Activated gamma-delta T cell (primary cell): ENCODE data around the gene CD52.

Experiments used
- DNase-seq: peaks from one replicate; lab custom pipeline; 2025; lab: John Stamatoyannopoulos, UW
- total RNA-seq, 2 donors: gene quantifications; one replicate each; lab custom pipeline; 2026; lab: John Stamatoyannopoulos, UW

The CD52 gene
- total RNA-seq = 433 to 442 reads per million in 2 donors

- DNase-seq = no peak
Observed at GRCh38 chr1:26317612-26318337, at the start of gene CD52. CD52 (plus strand) TSS chr1:26317958; CDS start chr1:26318018, 60 bp downstream.

GRCh38 chr1:26268290-26269197 lies 49.2 kb upstream of the CD52 start:
- DNase-seq = no peak

- no peak for DNase-seq
Observed at GRCh38 chr1:26269198-26269550, 48.6 kb upstream of the CD52 start.

GRCh38 chr1:26274801-26275425 lies 42.8 kb upstream of the CD52 start:
- no peak for DNase-seq

GRCh38 chr1:26275580-26276431 lies 42.0 kb upstream of the CD52 start:
- no peak for DNase-seq

- no peak for DNase-seq
Observed at GRCh38 chr1:26276432-26276838, 41.3 kb upstream of the CD52 start.

- no peak for DNase-seq
Observed at GRCh38 chr1:26277261-26277661, 40.5 kb upstream of the CD52 start.

GRCh38 chr1:26277719-26278118 lies 40.0 kb upstream of the CD52 start:
- DNase-seq = no peak

GRCh38 chr1:26278303-26278702 lies 39.5 kb upstream of the CD52 start:
- no peak for DNase-seq

GRCh38 chr1:26278724-26279455 lies 38.9 kb upstream of the CD52 start:
- DNase-seq = no peak

- DNase-seq = peak; percentile 82
Observed at GRCh38 chr1:26279456-26280332, 38.1 kb upstream of the CD52 start, which contains the start of gene SH3BGRL3. SH3BGRL3 (plus strand) TSS chr1:26280086; CDS start chr1:26280156, 70 bp downstream.

GRCh38 chr1:26280333-26281042 lies 37.3 kb upstream of the CD52 start:
- DNase-seq = no peak

GRCh38 chr1:26281091-26281958 lies 36.4 kb upstream of the CD52 start:
- DNase-seq = no peak

GRCh38 chr1:26281971-26282370 lies 35.8 kb upstream of the CD52 start:
- DNase-seq = no peak

GRCh38 chr1:26282401-26282918 lies 35.3 kb upstream of the CD52 start:
- no peak for DNase-seq

- DNase-seq = no peak
Observed at GRCh38 chr1:26283279-26283853, 34.4 kb upstream of the CD52 start.

GRCh38 chr1:26283871-26284596 lies 33.7 kb upstream of the CD52 start:
- DNase-seq = no peak
